Fibroblast of pulmonary artery (primary cell): ENCODE data around the gene KLHL4.
A peak's percentile ranks its signal among the peaks of the same experiment; 100 is the strongest.
"Not testable (repeated sequence)": the region's sequence is repeated elsewhere in the genome, so short reads cannot be mapped to it uniquely, and the experiment has no call there.

Experiments
- DNase-seq: peaks from one replicate; pipeline ENCODE4 v3.0.0-alpha.2; 2010; ENCODE audit warnings: low read depth
- H3K4me3 ChIP-seq: replicated peaks from 2 replicates; pipeline ENCODE4 v1.5.1; 2011; ENCODE audit warnings: low read depth, mild to moderate bottlenecking, control low read depth, low read length, moderate library complexity
- CTCF ChIP-seq: IDR thresholded peaks from 2 replicates; pipeline ENCODE4 v1.5.1; 2011; ENCODE audit warnings: mild to moderate bottlenecking, control low read depth, low read length, inconsistent platforms; ENCODE audit errors: missing control alignments

The KLHL4 gene

DNA sequence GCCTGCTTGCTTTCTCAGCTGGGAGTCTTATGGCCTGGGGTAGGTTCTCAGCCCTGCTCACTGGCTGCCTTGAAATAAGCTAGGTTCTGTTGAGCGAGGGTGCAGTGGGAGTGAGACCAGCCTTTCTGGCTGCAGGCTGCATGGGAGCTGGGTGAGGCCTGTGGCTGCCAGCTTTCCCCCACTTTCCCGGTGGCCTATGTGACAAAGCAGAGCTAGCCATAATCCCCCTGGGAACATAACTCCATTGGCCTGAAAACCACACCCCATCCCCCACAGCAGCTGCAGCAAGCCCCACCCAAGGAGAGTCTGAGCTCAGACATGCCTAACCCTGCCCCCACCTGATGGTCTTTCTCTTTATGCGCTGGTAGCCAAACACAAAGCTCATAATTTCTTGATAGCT, 118.9 kb downstream of the KLHL4 start:
- no peak for TF ChIP-seq CTCF
- DNase-seq: no peak
- H3K4me3 ChIP-seq: no peak overlapping the region

- not testable (repeated sequence) for DNase-seq, H3K4me3 ChIP-seq
These were observed 123.8 kb downstream of the KLHL4 start for GRCh38 chrX:87641439-87641838.

GRCh38 chrX:87661761-87662160, 144.2 kb downstream of the KLHL4 start:
- H3K4me3 ChIP-seq: no peak overlapping the region
- DNase-seq: peak; percentile 11
- TF ChIP-seq CTCF: no peak

GRCh38 chrX:87663421-87663820, 145.8 kb downstream of the KLHL4 start:
- no peak overlapping the region for H3K4me3 ChIP-seq
- TF ChIP-seq CTCF: no peak
- peak; percentile 18 for DNase-seq

GRCh38 chrX:87664381-87664780, 146.8 kb downstream of the KLHL4 start:
- DNase-seq: peak; percentile 68

GRCh38 chrX:87679849-87680248, 162.2 kb downstream of the KLHL4 start:
- H3K4me3 ChIP-seq: no peak overlapping the region
- no peak for TF ChIP-seq CTCF
- no peak for DNase-seq

More at GRCh38 chrX:87664381-87664780, 146.8 kb downstream of the KLHL4 start:
- TF ChIP-seq CTCF: peak; percentile 41
- no peak overlapping the region for H3K4me3 ChIP-seq

DNA sequence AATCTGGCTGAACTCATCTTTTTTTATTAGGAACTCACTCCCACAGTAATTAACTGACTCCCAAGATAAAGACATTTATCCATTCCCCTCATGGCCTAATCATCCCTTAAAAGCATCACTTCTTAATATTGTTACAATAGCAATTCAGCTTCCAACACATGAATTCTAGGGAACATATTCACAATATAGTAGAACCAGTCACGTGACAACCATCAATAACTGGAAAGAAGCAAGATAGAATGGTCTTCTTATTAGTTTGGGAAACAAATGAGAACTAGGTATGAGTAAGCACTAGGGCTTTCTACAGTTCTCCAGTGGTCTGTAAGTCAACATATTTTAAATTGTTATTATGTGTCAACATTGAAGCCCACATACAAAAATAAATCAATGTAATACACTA, 170.1 kb downstream of the KLHL4 start:
- no peak for DNase-seq
- H3K4me3 ChIP-seq: no peak overlapping the region
- no peak for TF ChIP-seq CTCF

DNA sequence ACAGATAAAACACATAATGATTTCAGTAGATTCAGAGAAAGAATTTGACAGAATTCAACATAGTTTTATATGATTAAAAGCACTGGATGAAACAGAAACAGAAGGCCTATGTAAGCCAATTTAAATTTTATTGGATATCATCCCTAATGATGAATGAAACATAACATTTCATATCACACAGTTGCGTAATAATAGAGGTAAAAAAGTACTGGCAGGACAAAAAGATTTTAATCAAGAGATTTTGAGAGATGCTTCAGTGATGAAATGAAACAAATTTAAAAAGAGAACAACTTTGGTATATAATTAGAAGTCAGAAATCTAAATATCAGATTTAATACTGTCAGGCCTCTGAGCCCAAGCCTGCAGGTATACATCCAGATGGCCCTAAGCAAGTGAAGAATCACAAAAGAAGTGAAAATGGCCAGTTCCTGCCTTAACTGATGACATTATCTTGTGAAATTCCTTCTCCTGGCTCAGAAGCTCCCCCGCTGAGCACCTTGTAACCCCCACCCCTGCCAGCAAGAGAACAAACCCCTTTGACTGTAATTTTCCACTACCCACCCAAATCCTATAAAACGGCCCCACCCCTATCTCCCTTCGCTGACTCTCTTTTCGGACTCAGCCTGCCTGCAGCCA, 170.6 kb downstream of the KLHL4 start:
- not testable (repeated sequence) for H3K4me3 ChIP-seq

DNA sequence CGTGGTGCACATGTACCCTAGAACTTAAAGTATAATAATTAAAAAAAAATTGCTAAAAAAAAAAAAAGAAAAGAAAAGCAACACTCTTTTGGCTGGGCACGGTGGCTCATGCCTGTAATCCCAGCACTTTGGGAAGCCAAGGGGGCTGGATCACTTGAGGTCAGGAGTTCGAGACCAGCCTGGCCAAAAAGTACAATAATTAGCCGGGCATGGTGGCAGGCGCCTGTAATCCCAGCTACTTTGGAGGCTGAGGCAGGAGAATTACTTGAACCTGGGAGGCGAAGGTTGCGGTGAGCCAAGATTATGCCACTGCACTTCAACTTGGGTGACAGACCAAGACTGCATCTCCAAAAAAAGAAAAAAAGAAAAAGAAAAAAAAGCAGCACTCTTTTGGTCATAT, 171.6 kb downstream of the KLHL4 start:
- H3K4me3 ChIP-seq: not testable (repeated sequence)

More for the DNA sequence above, 170.6 kb downstream of the KLHL4 start:
- not testable (repeated sequence) for DNase-seq

More for the DNA sequence above, 171.6 kb downstream of the KLHL4 start:
- DNase-seq: not testable (repeated sequence)
